Activated naive CD4-positive, alpha-beta T cell treated with anti-CD3 and anti-CD28 coated beads, Interleukin-2, amount 10 ng/mL, durations not matched to agents 7 days and 5 days (primary cell): Measurements from ENCODE around the gene BACH2.
A peak's percentile ranks its signal among the peaks of the same experiment; 100 is the strongest.

Source experiments
- CTCF ChIA-PET: fragments of 350-600 bp; sonication (Branson Sonifier 250); formaldehyde crosslinking; loops from one replicate; lab custom pipeline; 2021; ENCODE audit warnings: antibody characterized with exemption; lab: Charles Lee
- DNase-seq: peaks from one replicate; pipeline ENCODE4 v3.0.0-alpha.2; 2020
- H3K27ac Mint-ChIP-seq: one replicate; pipeline ENCODE4 v1.8.0; 2021; ENCODE audit warnings: mild to moderate bottlenecking, moderate library complexity, mixed read lengths
- H3K27me3 Mint-ChIP-seq: one replicate; pipeline ENCODE4 v1.8.0; 2021; ENCODE audit warnings: mild to moderate bottlenecking, mixed read lengths
- H3K36me3 Mint-ChIP-seq: one replicate; pipeline ENCODE4 v1.8.0; 2021; ENCODE audit warnings: mixed read lengths
- H3K4me1 Mint-ChIP-seq: one replicate; pipeline ENCODE4 v1.8.0; 2021; ENCODE audit warnings: mixed read lengths
- H3K4me3 Mint-ChIP-seq: one replicate; pipeline ENCODE4 v1.8.0; 2021; ENCODE audit warnings: mild to moderate bottlenecking, moderate library complexity, mixed read lengths
- H3K9me3 Mint-ChIP-seq: one replicate; pipeline ENCODE4 v1.8.0; 2021; ENCODE audit warnings: mixed read lengths

BACH2 gene

DNA sequence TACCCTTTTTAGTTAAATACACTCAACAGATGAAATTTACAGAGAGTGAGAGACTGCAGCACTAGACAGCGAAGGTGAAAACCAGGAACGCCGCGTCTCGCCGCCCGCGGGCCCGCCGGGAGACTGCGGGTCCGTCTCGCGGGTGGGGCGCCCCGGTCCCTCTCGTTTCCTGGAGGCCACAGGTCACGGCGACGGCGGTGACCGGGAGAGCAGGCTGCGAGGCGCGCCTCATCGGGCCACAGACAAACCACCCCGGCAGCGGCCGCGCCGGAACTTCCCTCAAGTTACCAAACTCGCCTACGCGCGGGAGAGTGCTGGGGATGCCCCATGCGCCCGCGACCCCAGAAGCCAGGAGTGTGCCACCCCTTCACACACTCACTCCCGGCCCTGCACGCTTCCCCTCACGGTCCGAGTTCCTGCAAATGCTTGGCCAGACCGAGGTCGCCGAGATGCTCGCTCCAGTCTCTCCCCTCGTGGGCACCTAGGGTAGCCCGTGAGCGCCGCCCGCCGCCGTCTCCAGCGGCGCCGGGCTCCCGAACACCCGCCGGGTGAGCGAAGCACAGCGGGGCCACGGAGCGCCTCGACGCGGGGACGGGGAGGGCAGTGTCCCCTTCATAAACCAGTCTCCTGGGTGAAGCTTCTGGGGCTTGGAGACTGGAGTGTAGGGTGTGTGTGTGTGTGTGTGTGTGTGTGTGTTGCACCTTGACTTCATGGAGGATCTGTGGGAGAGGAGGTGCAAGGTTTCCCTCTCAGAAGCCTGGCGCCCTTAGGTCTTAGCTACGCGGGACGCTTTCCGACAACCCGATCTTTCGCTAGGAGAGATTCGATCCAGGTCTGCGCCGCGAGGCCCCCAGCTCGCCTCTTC is 1.4 kb downstream of the BACH2 start:
- Mint-ChIP-seq H3K36me3 (peaks cover 28% of the 10 kb centered on the region), H3K27ac (peak overlapping the region; percentile 99), H3K27me3 (peaks cover 17% of the 10 kb centered on the region), H3K9me3 (no peaks in the 10 kb centered on the region), H3K4me3 (peak overlapping the region; percentile 81), H3K4me1 (peaks cover 42% of the 10 kb centered on the region)
- peak; percentile 73 for DNase-seq
- CTCF ChIA-PET, result interaction anchor here (0.7 to 4.2 kb wide), 18 partner anchors 9 to 355 kb away, joined by 3 to 37 read pairs (median 4); no protein-coding TSS in a partner anchor

DNA sequence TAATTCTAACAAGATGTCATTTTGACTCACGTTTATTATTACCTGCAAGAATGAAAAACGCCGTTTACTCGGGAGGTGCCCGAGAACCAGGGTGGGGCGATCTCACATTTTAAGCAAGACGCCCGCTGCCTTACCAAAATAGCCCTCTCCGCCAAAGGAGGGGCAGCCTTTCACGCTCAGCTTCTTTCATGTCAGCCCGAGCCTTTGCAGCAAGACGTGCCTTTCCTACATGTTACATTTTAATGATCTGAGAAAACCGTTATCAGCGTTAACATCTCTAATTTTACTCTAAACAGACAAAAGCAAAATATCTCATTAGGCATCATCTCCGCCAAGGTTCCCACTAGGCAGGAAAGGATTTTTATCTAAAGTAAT is 2.0 kb downstream of the BACH2 start:
- Mint-ChIP-seq H3K27me3 (peaks cover 11% of the 10 kb centered on the region), H3K27ac (peak overlapping the region; percentile 99), H3K36me3 (peaks cover 32% of the 10 kb centered on the region), H3K4me3 (peak overlapping the region; percentile 81), H3K4me1 (peaks cover 48% of the 10 kb centered on the region), H3K9me3 (no peaks in the 10 kb centered on the region)
- peak; percentile 73 for DNase-seq
- CTCF ChIA-PET, result interaction anchor here (1.6 to 2.1 kb wide), 3 partner anchors 10 to 354 kb away, joined by 3 to 7 read pairs (median 5); no protein-coding TSS in a partner anchor

DNA sequence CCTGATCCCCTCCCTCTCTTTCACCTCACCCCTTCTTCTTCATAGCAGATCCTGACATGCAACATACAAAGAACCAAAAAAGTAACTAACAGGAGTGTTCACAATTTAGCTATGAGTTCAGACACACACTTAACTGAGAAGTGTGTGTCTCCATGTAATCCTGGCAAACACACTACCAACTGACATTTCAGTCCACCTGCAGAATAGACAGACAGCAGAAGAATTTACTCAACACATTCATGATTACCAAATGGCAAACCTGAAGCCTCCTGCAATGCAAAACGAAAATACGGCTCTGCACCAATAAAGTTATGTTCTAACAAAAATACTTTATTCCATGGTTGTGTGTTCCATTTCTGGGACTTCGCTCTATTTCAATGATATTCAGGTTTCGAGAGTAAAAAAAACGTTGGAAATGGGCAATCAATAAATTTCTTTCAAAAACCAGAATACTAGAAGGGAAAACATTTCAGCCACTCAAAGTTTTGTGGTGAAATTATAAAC is 2.6 kb downstream of the BACH2 start:
- Mint-ChIP-seq H3K4me1 (peaks cover 53% of the 10 kb centered on the region), H3K27ac (peak overlapping the region; percentile 99), H3K4me3 (peak overlapping the region; percentile 81), H3K9me3 (no peaks in the 10 kb centered on the region), H3K27me3 (peaks cover 7% of the 10 kb centered on the region), H3K36me3 (peaks cover 37% of the 10 kb centered on the region)
- CTCF ChIA-PET, result interaction anchor here (1.4 to 2.4 kb wide), 6 partner anchors 9 to 354 kb away, joined by 3 to 12 read pairs (median 6); no protein-coding TSS in a partner anchor
- no peak for DNase-seq

DNA sequence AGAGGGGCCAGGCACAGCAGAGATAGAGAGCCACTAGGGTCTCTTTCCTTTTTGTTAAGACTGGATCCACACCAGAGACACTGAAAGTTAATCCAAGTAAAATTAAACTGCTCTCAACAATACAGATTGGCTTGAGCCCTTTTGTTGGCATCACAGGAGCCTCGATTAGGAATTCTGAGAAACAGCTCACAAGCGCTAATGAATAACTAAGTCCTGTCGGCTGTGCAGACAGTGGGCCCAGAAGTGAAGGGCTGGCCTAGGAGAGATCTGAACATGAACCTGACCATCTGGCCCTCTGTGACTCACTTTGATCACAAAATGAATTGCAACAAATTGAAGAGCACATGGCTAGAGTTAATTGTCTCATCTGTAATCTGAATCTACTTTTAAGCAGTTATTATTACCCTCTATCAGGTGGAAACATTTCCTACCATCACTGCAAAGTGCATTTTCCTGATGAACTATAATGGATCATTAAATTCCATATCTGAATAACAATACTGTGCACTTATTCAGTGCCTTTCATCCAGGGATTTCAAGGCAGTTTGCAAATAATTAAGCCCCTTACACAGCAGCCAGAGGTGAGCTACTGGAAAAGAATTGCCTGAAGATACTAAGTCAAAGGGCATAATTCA is 3.2 kb downstream of the BACH2 start:
- H3K9me3 Mint-ChIP-seq, result no peaks in the 10 kb centered on the region
- peaks cover 2% of the 10 kb centered on the region for H3K27me3 Mint-ChIP-seq
- DNase-seq, result no peak
- peak overlapping the region; percentile 99 for H3K27ac Mint-ChIP-seq
- CTCF ChIA-PET, result interaction anchor here (1.2 to 2.4 kb wide), 8 partner anchors 8 to 353 kb away, joined by 3 to 20 read pairs (median 6); no protein-coding TSS in a partner anchor
- peaks cover 60% of the 10 kb centered on the region for H3K4me1 Mint-ChIP-seq
- H3K36me3 Mint-ChIP-seq, result peaks cover 41% of the 10 kb centered on the region
- peak overlapping the region; percentile 81 for H3K4me3 Mint-ChIP-seq

DNA sequence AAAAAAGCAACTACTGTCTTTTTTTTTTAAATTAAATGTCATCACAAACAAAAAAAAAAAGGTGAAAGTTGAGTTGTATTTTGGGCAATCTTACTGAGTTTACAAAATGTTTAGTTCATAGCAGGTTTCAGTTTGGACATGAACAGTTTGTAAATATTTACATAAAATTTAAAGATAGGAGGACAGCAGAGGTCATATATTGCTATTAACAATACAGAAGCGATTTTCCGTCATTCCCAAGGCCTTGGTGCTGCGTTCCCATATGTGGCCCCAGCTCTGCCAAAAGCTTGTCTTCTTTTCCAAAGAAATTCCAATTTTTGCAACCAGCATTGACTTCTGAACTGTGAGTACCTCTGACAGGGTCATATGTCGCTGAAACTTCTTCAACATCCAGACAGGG is 5.1 kb downstream of the BACH2 start:
- H3K9me3 Mint-ChIP-seq, result peaks cover 8% of the 10 kb centered on the region
- H3K4me1 Mint-ChIP-seq, result peaks cover 78% of the 10 kb centered on the region
- peak overlapping the region; percentile 81 for H3K4me3 Mint-ChIP-seq
- no peak for DNase-seq
- peak overlapping the region; percentile 99 for H3K27ac Mint-ChIP-seq
- no peaks in the 10 kb centered on the region for H3K27me3 Mint-ChIP-seq
- CTCF ChIA-PET, result interaction anchor here (0.9 to 8.6 kb wide), 5 partner anchors 27 to 349 kb away, joined by 3 to 193 read pairs (median 3); no protein-coding TSS in a partner anchor
- peaks cover 57% of the 10 kb centered on the region for H3K36me3 Mint-ChIP-seq

DNA sequence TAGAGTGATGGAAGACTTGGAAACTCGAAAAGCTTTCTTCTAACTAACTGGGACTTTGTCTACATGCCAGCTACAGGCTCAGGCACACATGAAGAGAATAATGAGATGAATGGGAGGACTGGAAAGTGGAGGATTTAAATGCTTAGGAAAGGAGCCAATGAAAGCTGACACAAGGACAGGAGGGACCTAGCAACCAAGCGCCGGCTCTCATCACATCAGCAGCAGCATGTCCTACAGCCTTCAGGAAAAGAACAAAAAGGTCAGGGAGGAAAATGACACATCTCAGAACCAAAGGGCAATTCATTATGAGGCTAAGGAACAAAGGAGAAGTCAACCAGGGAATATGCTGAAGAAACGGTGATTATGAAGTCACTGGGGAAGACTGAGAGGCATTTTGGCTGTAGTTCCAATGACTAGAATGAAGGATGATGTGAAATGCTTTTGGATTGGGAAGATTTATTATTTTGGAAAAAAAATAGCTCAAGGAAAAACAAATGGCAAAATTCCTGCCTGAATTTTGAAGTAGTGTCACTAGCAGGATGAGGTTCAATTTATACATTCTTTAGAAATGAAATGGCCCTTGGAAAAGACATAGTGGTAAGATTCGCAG is 5.7 kb downstream of the BACH2 start:
- no peak for DNase-seq
- Mint-ChIP-seq H3K36me3 (peaks cover 58% of the 10 kb centered on the region), H3K4me3 (peak overlapping the region; percentile 81), H3K27ac (peak overlapping the region; percentile 99), H3K27me3 (no peaks in the 10 kb centered on the region), H3K9me3 (peaks cover 8% of the 10 kb centered on the region), H3K4me1 (peaks cover 85% of the 10 kb centered on the region)
- CTCF ChIA-PET, result interaction anchor here (0.9 to 8.6 kb wide), 8 partner anchors 18 to 349 kb away, joined by 3 to 193 read pairs (median 3); no protein-coding TSS in a partner anchor

DNA sequence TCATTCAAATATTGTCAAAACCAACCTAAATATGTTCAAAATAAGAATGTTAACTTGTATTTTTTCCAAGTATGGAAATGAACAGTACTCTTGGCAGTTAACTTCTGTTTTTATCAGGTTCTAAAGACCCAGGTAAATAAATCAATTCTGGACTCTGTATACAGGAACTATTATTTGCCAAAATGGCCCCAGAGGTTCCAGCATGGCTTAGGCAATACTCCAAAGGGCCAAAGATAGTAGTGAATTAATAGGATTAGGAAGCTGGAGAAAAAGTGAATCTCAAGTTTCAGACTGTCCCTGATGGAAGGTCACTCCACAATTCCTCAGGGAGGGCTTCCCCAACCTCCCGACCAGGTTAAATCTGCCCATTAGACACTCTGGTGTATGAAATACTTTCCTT is 6.7 kb downstream of the BACH2 start:
- CTCF ChIA-PET, result interaction anchor here (0.6 to 8.6 kb wide), 9 partner anchors 17 to 349 kb away, joined by 3 to 193 read pairs (median 3); no protein-coding TSS in a partner anchor
- Mint-ChIP-seq H3K27ac (no peak overlapping the region), H3K36me3 (peaks cover 58% of the 10 kb centered on the region), H3K27me3 (no peaks in the 10 kb centered on the region), H3K4me1 (peaks cover 95% of the 10 kb centered on the region), H3K9me3 (peaks cover 8% of the 10 kb centered on the region), H3K4me3 (no peak overlapping the region)
- DNase-seq, result no peak

DNA sequence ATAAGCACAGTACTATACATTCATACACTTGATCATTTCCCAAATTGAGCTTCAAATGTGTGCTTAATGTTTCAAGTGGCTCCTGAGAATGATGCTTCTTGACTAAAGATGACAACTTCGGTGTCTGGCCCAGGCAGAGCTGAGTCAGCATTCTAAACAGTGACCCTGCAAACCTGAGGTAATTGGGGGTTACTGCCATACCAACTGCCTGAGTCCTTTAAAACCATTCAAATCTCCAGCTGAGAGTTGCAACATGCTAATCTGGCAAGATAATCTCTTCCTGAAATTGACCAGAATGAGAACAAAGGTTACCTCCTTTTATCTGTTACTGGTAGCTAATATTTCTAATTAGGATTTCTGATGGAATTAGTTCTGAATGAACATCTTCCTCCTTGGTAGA is 8.2 kb downstream of the BACH2 start:
- CTCF ChIA-PET, result interaction anchor here (0.7 to 8.6 kb wide), 14 partner anchors 10 to 916 kb away, joined by 3 to 193 read pairs (median 4); no protein-coding TSS in a partner anchor
- Mint-ChIP-seq H3K9me3 (peaks cover 8% of the 10 kb centered on the region), H3K4me3 (no peak overlapping the region), H3K27ac (peak overlapping the region; percentile 68), H3K36me3 (peaks cover 51% of the 10 kb centered on the region), H3K4me1 (peaks cover 96% of the 10 kb centered on the region), H3K27me3 (no peaks in the 10 kb centered on the region)
- no peak for DNase-seq

DNA sequence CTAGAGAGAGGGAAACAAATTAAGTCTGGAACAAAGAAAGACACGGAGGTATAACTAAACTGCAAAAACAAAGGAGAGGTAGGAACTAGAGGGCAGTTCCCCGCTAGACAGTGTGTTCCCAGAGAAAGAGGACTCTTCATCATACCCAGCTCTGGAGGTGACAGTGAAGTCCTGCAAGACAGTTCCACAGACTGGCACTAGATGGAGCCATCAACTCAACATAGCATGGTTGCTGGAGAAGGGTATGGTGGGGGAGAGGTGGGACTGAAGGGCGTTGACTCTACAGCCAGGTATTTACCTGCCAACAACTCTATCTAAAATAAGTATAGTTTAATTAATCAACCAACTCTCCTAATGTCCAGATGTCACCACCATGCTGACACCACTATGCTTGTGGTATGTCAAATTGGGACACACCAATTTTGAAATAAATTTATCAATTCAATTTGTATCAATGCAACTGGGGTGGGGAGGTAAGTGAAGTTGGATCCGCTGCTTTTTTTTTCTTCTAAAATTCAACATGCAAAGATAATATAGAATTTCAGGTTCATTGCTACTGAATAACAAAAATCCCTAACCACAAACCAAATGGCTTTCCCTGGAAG is 9.7 kb downstream of the BACH2 start:
- CTCF ChIA-PET, result interaction anchor here (0.7 to 8.6 kb wide), 12 partner anchors 9 to 653 kb away, joined by 3 to 193 read pairs (median 5); partner anchors contain the start of gene BACH2
- Mint-ChIP-seq H3K27me3 (no peaks in the 10 kb centered on the region), H3K27ac (peak overlapping the region; percentile 96), H3K4me3 (peak overlapping the region; percentile 57), H3K36me3 (peaks cover 59% of the 10 kb centered on the region), H3K4me1 (peaks cover 96% of the 10 kb centered on the region), H3K9me3 (peaks cover 8% of the 10 kb centered on the region)
- DNase-seq, result peak; percentile 76

DNA sequence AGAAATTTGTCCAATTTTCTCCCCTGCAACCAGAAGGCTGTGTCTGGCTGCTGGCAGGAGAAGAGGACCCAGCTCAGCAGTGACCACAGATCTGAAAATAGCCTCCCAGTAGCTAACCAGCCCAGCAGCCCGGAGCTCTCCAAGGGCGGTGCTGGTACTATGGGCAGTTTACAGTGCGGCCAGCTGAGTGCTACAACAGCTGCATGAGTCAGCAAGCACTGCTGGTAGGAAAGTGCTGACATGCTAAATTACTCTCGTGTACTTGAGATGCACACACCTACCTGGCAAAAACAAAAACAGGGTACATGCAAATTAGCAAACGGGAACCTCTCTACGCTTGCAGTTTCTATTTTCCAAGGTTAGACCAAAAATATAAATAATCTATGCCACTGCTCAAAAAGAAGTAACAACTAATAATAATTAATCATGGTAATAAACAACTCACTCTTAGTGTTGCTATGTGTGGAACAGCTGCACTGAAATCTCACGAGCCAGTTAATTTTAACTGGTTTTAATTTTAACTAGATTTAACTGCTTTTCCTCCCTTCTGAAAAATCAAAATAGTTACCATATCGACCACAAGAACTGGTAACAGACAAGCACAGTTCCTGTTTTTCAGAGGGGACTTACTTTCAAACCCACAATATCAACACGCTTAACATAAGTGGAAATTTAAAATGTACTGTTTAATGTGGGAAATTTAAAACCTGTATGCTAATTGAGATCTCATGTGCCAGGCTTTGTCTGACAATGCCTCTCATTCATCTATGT is 10.8 kb downstream of the BACH2 start:
- Mint-ChIP-seq H3K4me3 (peak overlapping the region; percentile 73), H3K4me1 (peaks cover 93% of the 10 kb centered on the region), H3K36me3 (peaks cover 56% of the 10 kb centered on the region), H3K9me3 (peaks cover 8% of the 10 kb centered on the region), H3K27ac (peak overlapping the region; percentile 96), H3K27me3 (no peaks in the 10 kb centered on the region)
- CTCF ChIA-PET, result interaction anchor here (0.6 to 8.6 kb wide), 15 partner anchors 8 to 346 kb away, joined by 3 to 193 read pairs (median 7); partner anchors contain the start of gene BACH2
- peak; percentile 70 for DNase-seq

DNA sequence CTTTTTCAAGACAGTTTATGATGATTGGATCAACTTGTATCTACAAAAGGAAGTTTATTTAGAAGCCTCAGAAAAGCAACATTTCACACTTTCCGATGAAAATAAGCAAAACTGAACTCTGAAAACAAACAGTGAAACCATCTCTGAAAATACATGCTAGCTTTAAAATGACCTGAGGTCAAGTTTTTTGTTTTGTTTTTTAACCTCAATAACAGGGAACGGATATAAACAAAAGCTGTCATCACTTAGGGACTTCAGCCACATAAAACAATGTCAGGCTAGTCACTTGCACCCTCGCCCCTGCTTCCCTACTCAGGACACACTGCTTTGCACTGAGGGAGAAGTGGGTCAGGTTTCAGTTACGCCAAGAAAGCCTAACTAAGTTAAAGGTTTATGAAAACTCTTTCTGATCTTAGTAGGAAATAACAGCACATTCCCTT is 11.6 kb downstream of the BACH2 start:
- CTCF ChIA-PET, result interaction anchor here (0.6 to 8.6 kb wide), 18 partner anchors 8 to 345 kb away, joined by 3 to 193 read pairs (median 4); partner anchors contain the start of gene BACH2
- Mint-ChIP-seq H3K4me3 (peak overlapping the region; percentile 73), H3K27me3 (no peaks in the 10 kb centered on the region), H3K4me1 (peaks cover 91% of the 10 kb centered on the region), H3K9me3 (peaks cover 8% of the 10 kb centered on the region), H3K36me3 (peaks cover 48% of the 10 kb centered on the region), H3K27ac (peak overlapping the region; percentile 96)
- DNase-seq, result peak; percentile 51

DNA sequence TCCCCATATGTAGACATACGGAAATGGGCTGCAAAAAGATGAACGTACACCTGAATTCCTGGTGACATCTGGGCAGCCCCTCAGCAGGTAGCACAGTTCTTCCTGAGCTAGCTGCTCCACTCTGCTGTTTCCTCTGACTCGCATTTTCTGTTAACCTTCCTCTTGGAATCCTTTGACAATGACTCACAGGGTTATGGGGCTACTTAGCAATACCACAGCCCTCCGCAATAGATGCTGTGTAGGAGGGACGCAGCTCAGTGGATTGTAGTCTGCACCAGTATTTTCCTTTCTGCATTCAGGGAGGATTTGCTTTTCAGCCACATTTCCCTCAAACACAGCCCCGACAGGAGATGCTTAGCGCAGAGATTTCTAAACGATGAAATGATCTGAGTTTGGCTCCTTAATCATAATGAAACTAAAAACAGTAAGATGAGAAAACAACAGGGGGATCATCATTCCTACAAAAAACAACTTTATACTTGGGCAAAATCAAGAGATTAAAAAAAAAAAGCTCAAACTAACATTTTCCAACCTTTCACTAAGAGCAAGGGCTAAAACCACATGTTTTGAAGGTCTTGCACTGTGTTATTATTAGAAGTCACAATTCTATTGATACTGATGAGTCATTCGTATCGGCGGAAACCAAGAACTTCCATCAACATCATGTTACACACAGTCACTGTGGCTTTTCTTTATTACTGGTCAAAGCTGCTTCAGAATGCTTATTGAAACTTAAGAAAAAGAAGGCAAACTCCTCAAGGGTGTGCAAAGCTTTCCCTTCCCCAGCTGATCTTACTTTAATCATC is 12.2 kb downstream of the BACH2 start:
- DNase-seq, result peak; percentile 54
- no peaks in the 10 kb centered on the region for H3K27me3 Mint-ChIP-seq
- peaks cover 90% of the 10 kb centered on the region for H3K4me1 Mint-ChIP-seq
- peaks cover 8% of the 10 kb centered on the region for H3K9me3 Mint-ChIP-seq
- H3K36me3 Mint-ChIP-seq, result peaks cover 44% of the 10 kb centered on the region
- peak overlapping the region; percentile 96 for H3K27ac Mint-ChIP-seq
- CTCF ChIA-PET, result interaction anchor here (0.8 to 8.6 kb wide), 18 partner anchors 9 to 344 kb away, joined by 3 to 193 read pairs (median 3); partner anchors contain the start of gene BACH2
- H3K4me3 Mint-ChIP-seq, result peak overlapping the region; percentile 73
